CD4-positive, CD25-positive, alpha-beta regulatory T cell (primary cell): ENCODE measurements around the gene MFSD11. TPM values are rescaled to one million over a fixed set of nuclear protein-coding genes. Genes with fewer than 3 reads are reported as not detected.
"Not testable (repeated sequence)": the region's sequence is repeated elsewhere in the genome, so short reads cannot be mapped to it uniquely, and the experiment has no call there.

ENCODE experiments used
- ATAC-seq, 2 donors: fragments of 150-1000 bp; cut with Tn5 transposase; one replicate each; pipeline ENCODE4 v1.10.0; 2021; ENCODE audit warnings: low read depth in 2 of 2, moderate number of reproducible peaks in 2 of 2, moderate library complexity in 1 of 2
- DNase-seq, 3 donors: peaks; one replicate each; pipeline versions ENCODE4 v3.0.0 to v3.0.0-alpha.2; 2012 to 2022; ENCODE audit warnings: mixed read lengths in 1 of 3
- H3K27ac ChIP-seq: one replicate; pipeline ENCODE4 v1.7.0; 2013; ENCODE audit warnings: mild to moderate bottlenecking, low read length; ENCODE audit not compliant: insufficient read depth, poor library complexity, severe bottlenecking
- H3K27me3 ChIP-seq: one replicate; pipeline ENCODE4 v1.7.0; 2013; ENCODE audit warnings: low read length; ENCODE audit not compliant: control insufficient read depth, insufficient read depth
- H3K36me3 ChIP-seq: one replicate; pipeline ENCODE4 v1.7.0; 2013; ENCODE audit warnings: mild to moderate bottlenecking, low read length, moderate library complexity; ENCODE audit not compliant: control insufficient read depth, insufficient read depth
- H3K4me1 ChIP-seq: 2 replicates; pipeline ENCODE4 v1.7.0; 2013; ENCODE audit warnings: mild to moderate bottlenecking, low read length; ENCODE audit not compliant: insufficient read depth, control insufficient read depth, poor library complexity, severe bottlenecking
- H3K4me3 ChIP-seq: one replicate; pipeline ENCODE4 v1.7.0; 2013; ENCODE audit warnings: low read depth, mild to moderate bottlenecking, low read length, moderate library complexity
- H3K9me3 ChIP-seq, 2 experiments: 1 replicate in 1 of 2; 2 replicates in 1 of 2; pipeline ENCODE4 v1.7.0; 2013; ENCODE audit warnings: low read length in 2 of 2, mild to moderate bottlenecking in 1 of 2, moderate library complexity in 1 of 2; ENCODE audit not compliant: control insufficient read depth in 2 of 2
- H3K27ac Mint-ChIP-seq, 3 donors: one replicate each; pipeline ENCODE4 v1.8.0; 2020 to 2022; ENCODE audit warnings: mild to moderate bottlenecking in 3 of 3, mixed read lengths in 3 of 3, moderate library complexity in 2 of 3
- H3K27me3 Mint-ChIP-seq: one replicate; pipeline ENCODE4 v1.8.0; 2022; ENCODE audit warnings: mild to moderate bottlenecking, mixed read lengths
- H3K36me3 Mint-ChIP-seq: one replicate; pipeline ENCODE4 v1.8.0; 2020; ENCODE audit warnings: mixed read lengths
- H3K4me1 Mint-ChIP-seq, 4 donors: one replicate each; pipeline ENCODE4 v1.8.0; 2020 to 2022; ENCODE audit warnings: mixed read lengths in 4 of 4, mild to moderate bottlenecking in 1 of 4
- H3K4me3 Mint-ChIP-seq, 4 donors: one replicate each; pipeline ENCODE4 v1.8.0; 2020 to 2022; ENCODE audit warnings: mild to moderate bottlenecking in 4 of 4, mixed read lengths in 4 of 4, moderate library complexity in 3 of 4
- H3K9me3 Mint-ChIP-seq, 7 donors: one replicate each; pipeline ENCODE4 v1.8.0; 2020 to 2022; ENCODE audit warnings: mixed read lengths in 7 of 7, mild to moderate bottlenecking in 3 of 7, moderate library complexity in 2 of 7
- polyA plus RNA-seq, 4 donors: library from polyadenylated mRNA; unstranded; fragments of 300-500 nt; fragmentation: Illumina TruSeq; gene quantifications; one replicate each; pipeline ENCODE4 v1.2.3, GENCODE V29; 2021
- total RNA-seq: library from RNA; stranded (reverse); gene quantifications from one replicate; pipeline ENCODE4 v1.2.3, GENCODE V29; 2022

The MFSD11 gene
- total and polyA plus RNA-seq, 5 donors from 2014 or later: 22.3 to 45.6 (median 26.8) TPM

DNA sequence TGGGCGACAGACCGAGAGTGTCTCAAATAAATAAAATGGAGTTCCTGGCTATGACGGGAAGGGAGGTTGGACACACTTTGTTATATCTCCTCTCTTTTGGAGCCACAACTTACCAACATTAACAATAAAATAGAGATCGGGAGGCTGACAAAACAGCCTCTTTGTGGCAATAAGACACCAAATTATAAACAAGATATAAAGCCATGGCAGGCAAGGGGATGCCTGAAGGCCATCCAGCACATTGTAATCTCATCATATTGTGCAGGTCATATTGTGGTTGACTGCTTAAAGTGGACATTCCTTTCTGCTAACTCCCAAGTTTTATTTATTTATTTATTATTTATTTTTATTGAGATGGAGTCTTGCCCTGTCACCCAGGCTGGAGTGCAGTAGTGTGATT is 70.4 kb downstream of the MFSD11 start:
- ATAC-seq (no peak), DNase-seq (no peak)
- Mint-ChIP-seq H3K4me3 (no peak overlapping the region), H3K27me3 (no peaks in the 10 kb centered on the region), H3K4me1 (no peaks in the 10 kb centered on the region), H3K9me3 (no peaks in the 10 kb centered on the region), H3K27ac (no peak overlapping the region), H3K36me3 (peaks cover 4% of the 10 kb centered on the region)
- no peaks in the 10 kb centered on the region for H3K36me3 ChIP-seq
- H3K9me3 ChIP-seq: no peaks in the 10 kb centered on the region
- no peaks in the 10 kb centered on the region for H3K27me3 ChIP-seq
- no peak overlapping the region for H3K27ac ChIP-seq
- no peak overlapping the region for H3K4me3 ChIP-seq
- H3K4me1 ChIP-seq: no peaks in the 10 kb centered on the region

DNA sequence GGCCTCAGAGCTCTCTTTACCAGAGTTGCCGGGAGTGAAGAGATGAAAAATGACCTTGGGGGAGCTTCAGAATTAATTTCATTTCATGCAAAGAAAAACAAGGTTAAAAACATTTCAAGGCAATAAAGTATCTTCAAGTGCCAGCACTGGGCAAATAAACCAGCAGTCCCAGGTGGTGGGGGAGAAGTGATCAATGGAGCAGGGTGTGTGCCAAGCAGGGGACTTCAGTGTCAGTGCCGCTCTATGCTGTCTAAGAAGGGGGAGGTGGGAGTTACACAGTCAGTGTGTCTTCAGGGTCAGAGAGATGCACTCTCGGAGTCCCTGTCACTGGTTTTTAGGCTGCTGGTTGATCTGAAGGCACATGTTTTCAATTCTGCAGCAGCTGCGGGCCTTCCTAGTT is 73.0 kb downstream of the MFSD11 start:
- no peaks in the 10 kb centered on the region for H3K36me3 Mint-ChIP-seq
- H3K27ac Mint-ChIP-seq: peak overlapping the region in 2 of 3 donors; percentile 21 to 32
- H3K4me1 Mint-ChIP-seq: no peaks in the 10 kb centered on the region
- Histone ChIP-seq H3K9me3 (no peaks in the 10 kb centered on the region), H3K4me1 (no peaks in the 10 kb centered on the region), H3K4me3 (no peak overlapping the region), H3K27ac (no peak overlapping the region), H3K36me3 (no peaks in the 10 kb centered on the region), H3K27me3 (no peaks in the 10 kb centered on the region)
- no peaks in the 10 kb centered on the region for H3K27me3 Mint-ChIP-seq
- ATAC-seq (no peak), DNase-seq (no peak)
- H3K4me3 Mint-ChIP-seq: no peak overlapping the region
- H3K9me3 Mint-ChIP-seq: no peaks in the 10 kb centered on the region

DNA sequence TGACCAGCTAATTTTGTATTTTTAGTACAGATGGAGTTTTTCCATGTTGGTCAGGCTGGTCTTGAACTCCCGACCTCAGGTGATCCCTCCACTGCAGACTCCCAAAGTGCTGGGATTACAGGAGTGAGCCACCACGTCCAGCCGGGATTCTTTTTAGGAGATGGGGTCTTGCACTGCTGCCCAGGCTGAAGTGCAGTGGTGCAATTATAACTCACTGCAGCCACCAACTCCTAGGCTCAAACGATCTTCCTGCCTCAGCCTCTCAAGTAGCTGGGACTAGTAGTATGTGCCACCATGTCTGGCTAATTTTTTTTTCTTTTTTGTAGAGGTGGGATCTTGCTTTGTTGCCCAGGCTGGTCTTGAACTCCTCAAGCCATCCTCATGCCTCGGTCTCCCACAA is 73.9 kb downstream of the MFSD11 start:
- H3K36me3 Mint-ChIP-seq: no peaks in the 10 kb centered on the region
- no peaks in the 10 kb centered on the region for H3K27me3 ChIP-seq
- H3K4me1 Mint-ChIP-seq: peaks cover 0 to 7% (median 6%) of the 10 kb centered on the region in 4 donors
- H3K27ac ChIP-seq: no peak overlapping the region
- H3K4me1 ChIP-seq: peaks cover 6% of the 10 kb centered on the region
- H3K36me3 ChIP-seq: no peaks in the 10 kb centered on the region
- no peaks in the 10 kb centered on the region for H3K9me3 Mint-ChIP-seq
- no peak overlapping the region for H3K4me3 ChIP-seq
- ATAC-seq: no peak
- no peak overlapping the region for H3K4me3 Mint-ChIP-seq
- no peak overlapping the region for H3K27ac Mint-ChIP-seq
- H3K27me3 Mint-ChIP-seq: peaks cover 6% of the 10 kb centered on the region
- H3K9me3 ChIP-seq: no peaks in the 10 kb centered on the region
- no peak for DNase-seq

DNA sequence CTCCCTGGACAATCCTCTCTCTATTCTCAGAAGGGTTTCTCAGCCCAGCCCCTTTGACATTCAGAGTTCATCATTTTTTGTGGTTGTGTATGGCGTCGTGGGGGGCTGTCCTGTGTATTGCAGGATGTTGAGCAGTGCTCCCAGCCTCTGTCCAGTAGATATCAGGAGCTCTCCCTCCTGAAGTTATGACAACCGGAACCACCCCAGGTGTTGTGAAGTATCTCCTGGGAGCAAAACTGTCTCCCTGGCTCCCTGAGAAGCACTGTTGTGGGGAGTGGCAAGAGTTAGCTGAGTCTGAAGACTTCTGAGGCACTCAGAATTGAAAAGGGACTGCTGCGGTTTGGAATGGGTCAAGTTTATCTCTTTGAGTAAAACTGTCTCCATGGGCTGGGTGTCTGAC is 74.3 kb downstream of the MFSD11 start:
- DNase-seq (no peak), ATAC-seq (no peak)
- Histone ChIP-seq H3K9me3 (no peaks in the 10 kb centered on the region), H3K36me3 (no peaks in the 10 kb centered on the region), H3K27me3 (no peaks in the 10 kb centered on the region), H3K27ac (no peak overlapping the region), H3K4me1 (peaks cover 6% of the 10 kb centered on the region), H3K4me3 (no peak overlapping the region)
- H3K36me3 Mint-ChIP-seq: no peaks in the 10 kb centered on the region
- H3K4me1 Mint-ChIP-seq: peaks cover 0 to 8% (median 7%) of the 10 kb centered on the region in 4 donors
- peaks cover 7% of the 10 kb centered on the region for H3K27me3 Mint-ChIP-seq
- no peak overlapping the region for H3K27ac Mint-ChIP-seq
- H3K9me3 Mint-ChIP-seq: no peaks in the 10 kb centered on the region
- no peak overlapping the region for H3K4me3 Mint-ChIP-seq

DNA sequence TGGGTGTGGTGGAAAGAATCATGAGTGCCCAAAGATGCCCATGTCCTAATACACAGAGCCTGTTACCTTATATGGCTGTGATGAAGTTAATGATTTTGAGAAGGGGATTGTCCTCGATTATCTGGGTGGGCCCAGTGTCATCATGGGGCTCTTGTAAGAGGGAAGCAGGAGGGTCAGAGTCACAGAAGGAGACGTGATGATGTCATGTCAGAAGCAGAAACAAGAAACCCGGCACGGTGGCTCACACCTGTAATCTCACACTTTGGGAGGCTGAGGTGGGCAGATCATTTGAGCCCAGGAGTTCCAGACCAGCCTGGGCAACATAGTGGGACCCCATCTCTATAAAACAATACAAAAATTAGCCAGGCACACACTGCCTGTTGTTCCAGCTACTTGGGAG is 75.0 kb downstream of the MFSD11 start:
- Mint-ChIP-seq H3K36me3 (no peaks in the 10 kb centered on the region), H3K27me3 (peaks cover 7% of the 10 kb centered on the region), H3K4me3 (no peak overlapping the region), H3K4me1 (peaks cover 0 to 8% (median 7%) of the 10 kb centered on the region in 4 donors), H3K27ac (peak overlapping the region in 1 of 3 donors; percentile 5), H3K9me3 (no peaks in the 10 kb centered on the region)
- Histone ChIP-seq H3K4me3 (no peak overlapping the region), H3K36me3 (no peaks in the 10 kb centered on the region), H3K9me3 (no peaks in the 10 kb centered on the region), H3K27ac (no peak overlapping the region), H3K4me1 (peaks cover 6% of the 10 kb centered on the region), H3K27me3 (no peaks in the 10 kb centered on the region)
- ATAC-seq (no peak), DNase-seq (no peak)

DNA sequence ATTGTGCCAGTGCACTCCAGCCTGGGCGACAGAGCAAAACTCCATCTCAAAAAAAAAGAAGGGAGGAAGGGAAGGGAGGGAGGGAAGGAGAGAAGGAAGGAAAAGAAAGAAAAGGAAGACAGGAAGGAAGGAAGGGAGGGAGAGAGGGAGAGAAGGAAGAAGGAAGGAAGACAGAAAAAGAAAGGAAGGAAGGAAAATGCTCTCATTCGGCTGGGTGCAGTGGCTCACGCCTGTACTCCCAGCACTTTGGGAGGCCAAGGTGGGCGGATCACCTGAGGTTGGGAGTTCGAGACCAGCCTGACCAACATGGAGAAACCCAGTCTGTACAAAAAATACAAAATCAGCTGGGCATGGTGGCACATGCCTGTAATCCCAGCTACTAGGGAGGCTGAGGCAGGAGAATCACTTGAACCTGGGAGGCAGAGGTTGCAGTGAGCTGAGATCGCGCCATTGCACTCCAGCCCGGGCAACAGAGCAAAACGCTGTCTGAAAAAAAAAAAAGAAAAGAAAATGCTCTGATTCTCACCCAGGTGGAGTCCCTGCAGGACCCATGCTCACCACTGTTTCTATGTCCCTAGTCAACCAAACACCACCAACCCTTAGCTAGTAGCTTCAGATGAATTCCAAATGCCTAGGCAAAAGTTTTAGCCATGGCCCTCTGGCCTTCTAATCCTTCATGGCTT is 78.1 kb downstream of the MFSD11 start:
- peak; percentile 27 to 38 for ATAC-seq
- H3K36me3 Mint-ChIP-seq, H3K4me1 ChIP-seq, H3K9me3 Mint-ChIP-seq, DNase-seq, H3K4me3 ChIP-seq, H3K27ac ChIP-seq, H3K27me3 ChIP-seq, H3K4me1 Mint-ChIP-seq, H3K4me3 Mint-ChIP-seq, H3K36me3 ChIP-seq, H3K9me3 ChIP-seq: not testable (repeated sequence)
- Mint-ChIP-seq H3K27me3 (peaks cover 14% of the 10 kb centered on the region), H3K27ac (peak overlapping the region in 2 of 3 donors; percentile 5 to 22)

DNA sequence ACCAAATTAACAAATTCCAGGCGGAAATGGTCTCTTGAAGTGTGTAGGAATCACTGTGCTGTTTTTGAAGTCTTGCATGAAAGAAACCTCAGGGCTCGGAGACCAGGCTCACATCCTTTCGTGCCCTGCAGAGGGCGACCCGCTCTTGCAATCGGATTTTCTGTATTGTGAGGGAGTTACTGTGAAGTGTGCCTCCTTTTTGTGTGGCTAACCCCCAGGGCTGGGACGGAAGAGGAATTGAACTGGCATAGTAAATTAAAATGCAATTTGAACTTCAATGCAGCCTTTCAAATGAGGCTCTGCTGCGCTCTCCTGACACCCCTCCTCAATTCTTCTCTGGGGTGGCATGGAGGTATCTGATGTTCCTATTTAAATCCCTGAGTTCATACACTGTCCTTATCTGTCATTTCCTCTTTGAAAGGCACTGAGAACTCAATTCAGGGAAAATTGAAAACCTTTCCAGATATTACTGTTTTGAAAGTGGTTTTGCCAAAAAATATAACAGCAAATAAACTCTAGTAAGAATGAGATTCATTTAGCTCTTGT is 78.7 kb downstream of the MFSD11 start:
- peaks cover 14% of the 10 kb centered on the region for H3K27me3 Mint-ChIP-seq
- H3K4me3 Mint-ChIP-seq: no peak overlapping the region
- peaks cover 0 to 2% (median 0%) of the 10 kb centered on the region in 7 donors for H3K9me3 Mint-ChIP-seq
- Histone ChIP-seq H3K9me3 (no peaks in the 10 kb centered on the region), H3K4me3 (no peak overlapping the region), H3K4me1 (peaks cover 6% of the 10 kb centered on the region), H3K27me3 (no peaks in the 10 kb centered on the region), H3K36me3 (no peaks in the 10 kb centered on the region), H3K27ac (no peak overlapping the region)
- H3K4me1 Mint-ChIP-seq: peaks cover 0 to 8% (median 7%) of the 10 kb centered on the region in 4 donors
- H3K36me3 Mint-ChIP-seq: no peaks in the 10 kb centered on the region
- DNase-seq: peak; percentile 26 to 82 (median 59)
- ATAC-seq: peak; percentile 84
- peak overlapping the region; percentile 5 to 53 (median 22) for H3K27ac Mint-ChIP-seq

DNA sequence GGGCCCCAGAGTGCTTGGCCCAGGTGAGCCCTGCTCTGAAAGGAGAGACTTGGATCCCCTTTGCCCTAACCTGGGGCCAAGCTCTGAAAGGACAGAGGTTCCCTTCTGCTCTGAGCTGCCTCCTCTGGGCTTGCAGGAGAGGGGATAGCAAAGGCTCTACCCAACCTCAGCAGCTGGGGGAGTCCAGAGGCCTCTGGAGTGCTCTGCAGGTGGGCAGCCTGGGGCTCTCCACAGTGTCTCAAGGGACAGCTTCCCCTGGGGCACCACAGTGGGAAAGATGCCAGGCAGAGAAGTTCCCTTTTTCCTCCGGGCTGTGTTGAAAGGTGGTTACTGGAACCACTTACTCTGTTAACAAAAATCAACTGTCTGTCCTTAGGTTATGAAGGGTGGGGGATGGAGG is 82.1 kb downstream of the MFSD11 start:
- H3K4me3 ChIP-seq: no peak overlapping the region
- no peak overlapping the region for H3K27ac ChIP-seq
- Mint-ChIP-seq H3K27me3 (peaks cover 22% of the 10 kb centered on the region), H3K27ac (peak overlapping the region in 1 of 3 donors; percentile 18), H3K4me1 (peaks cover 0 to 8% (median 7%) of the 10 kb centered on the region in 4 donors), H3K9me3 (peaks cover 0 to 2% (median 0%) of the 10 kb centered on the region in 7 donors), H3K36me3 (no peaks in the 10 kb centered on the region), H3K4me3 (no peak overlapping the region)
- DNase-seq (no peak), ATAC-seq (no peak)
- peaks cover 6% of the 10 kb centered on the region for H3K4me1 ChIP-seq
- H3K9me3 ChIP-seq: no peaks in the 10 kb centered on the region
- no peaks in the 10 kb centered on the region for H3K27me3 ChIP-seq
- no peaks in the 10 kb centered on the region for H3K36me3 ChIP-seq
